HEK293 (cell line): ENCODE measurements around the gene POLR3A.
A peak's percentile ranks its signal among the peaks of the same experiment; 100 is the strongest.

ENCODE experiments used
- AEBP2 ChIP-seq: fragments of 450-650 bp; formaldehyde crosslinking; IDR thresholded peaks from 2 replicates; pipeline ENCODE4 v1.5.1; 2016; ENCODE audit warnings: missing biosample characterization, missing genetic modification characterization, borderline replicate concordance
- ATF2 ChIP-seq: fragments of 450-650 bp; formaldehyde crosslinking; IDR thresholded peaks from 2 replicates; pipeline ENCODE4 v1.5.1; 2016; ENCODE audit warnings: missing biosample characterization, missing genetic modification characterization, low read depth
- GLI2 ChIP-seq: fragments of 450-650 bp; formaldehyde crosslinking; IDR thresholded peaks from 2 replicates; pipeline ENCODE4; 2017; ENCODE audit warnings: missing biosample characterization, missing genetic modification characterization, low read depth, borderline replicate concordance
- KLF7 ChIP-seq: fragments of 450-650 bp; formaldehyde crosslinking; IDR thresholded peaks from 2 replicates; pipeline ENCODE4 v1.5.1; 2016; ENCODE audit warnings: missing biosample characterization, missing genetic modification characterization, borderline replicate concordance
- SCRT2 ChIP-seq: fragments of 450-650 bp; formaldehyde crosslinking; IDR thresholded peaks from 2 replicates; pipeline ENCODE4 v1.5.1; 2016; ENCODE audit warnings: missing biosample characterization, missing genetic modification characterization
- YY2 ChIP-seq: fragments of 450-650 bp; formaldehyde crosslinking; IDR thresholded peaks from 2 replicates; pipeline ENCODE4 v1.5.1; 2016; ENCODE audit warnings: missing biosample characterization, missing genetic modification characterization
- ZBTB10 ChIP-seq: fragments of 450-650 bp; formaldehyde crosslinking; IDR thresholded peaks from 2 replicates; pipeline ENCODE4 v1.5.1; 2016; ENCODE audit warnings: missing biosample characterization, missing genetic modification characterization
- ZBTB44 ChIP-seq: fragments of 450-650 bp; IDR thresholded peaks from 2 replicates; pipeline ENCODE4 v1.5.1; 2018; ENCODE audit warnings: missing biosample characterization, mild to moderate bottlenecking, missing genetic modification characterization
- ZBTB7A ChIP-seq: fragments of 450-650 bp; formaldehyde crosslinking; IDR thresholded peaks from 2 replicates; pipeline ENCODE4 v1.5.1; 2016; ENCODE audit warnings: low read depth, missing biosample characterization, missing genetic modification characterization
- ZFHX2 ChIP-seq: fragments of 450-650 bp; formaldehyde crosslinking; conservative IDR thresholded peaks from 2 replicates; pipeline ENCODE4 v1.5.1; 2016; ENCODE audit warnings: missing biosample characterization, missing genetic modification characterization
- ZFP41 ChIP-seq: fragments of 450-650 bp; formaldehyde crosslinking; IDR thresholded peaks from 2 replicates; pipeline ENCODE4 v1.5.1; 2016; ENCODE audit warnings: missing biosample characterization, missing genetic modification characterization, borderline replicate concordance
- ZNF174 ChIP-seq: fragments of 450-650 bp; formaldehyde crosslinking; IDR thresholded peaks from 2 replicates; pipeline ENCODE4 v1.5.0; 2017; ENCODE audit warnings: missing biosample characterization, mild to moderate bottlenecking, missing genetic modification characterization
- ZNF2 ChIP-seq: fragments of 450-650 bp; formaldehyde crosslinking; IDR thresholded peaks from 2 replicates; pipeline ENCODE4 v1.5.1; 2016; ENCODE audit warnings: missing biosample characterization, missing genetic modification characterization
- ZNF202 ChIP-seq: fragments of 450-650 bp; formaldehyde crosslinking; IDR thresholded peaks from 2 replicates; pipeline ENCODE4 v1.5.1; 2016; ENCODE audit warnings: missing biosample characterization, missing genetic modification characterization, borderline replicate concordance
- ZNF280C ChIP-seq: fragments of 450-650 bp; formaldehyde crosslinking; IDR thresholded peaks from 2 replicates; pipeline ENCODE4 v1.5.1; 2016; ENCODE audit warnings: missing biosample characterization, missing genetic modification characterization
- ZNF341 ChIP-seq: fragments of 450-650 bp; formaldehyde crosslinking; IDR thresholded peaks from 2 replicates; pipeline ENCODE4; 2016; ENCODE audit warnings: low read depth, missing biosample characterization, missing genetic modification characterization
- ZNF354C ChIP-seq: fragments of 450-650 bp; formaldehyde crosslinking; IDR thresholded peaks from 2 replicates; pipeline ENCODE4 v1.5.1; 2016; ENCODE audit warnings: missing biosample characterization, missing genetic modification characterization, low read depth, borderline replicate concordance
- ZNF510 ChIP-seq: fragments of 450-650 bp; formaldehyde crosslinking; IDR thresholded peaks from 2 replicates; pipeline ENCODE4 v1.5.1; 2018; ENCODE audit warnings: mild to moderate bottlenecking, missing genetic modification characterization, missing biosample characterization; ENCODE audit not compliant: insufficient replicate concordance
- ZNF521 ChIP-seq: fragments of 450-650 bp; formaldehyde crosslinking; IDR thresholded peaks from 2 replicates; pipeline ENCODE4 v1.5.1; 2017; ENCODE audit warnings: missing biosample characterization, mild to moderate bottlenecking, missing genetic modification characterization
- ZNF585B ChIP-seq: fragments of 450-650 bp; formaldehyde crosslinking; IDR thresholded peaks from 2 replicates; pipeline ENCODE4 v1.5.1; 2016; ENCODE audit warnings: missing biosample characterization, missing genetic modification characterization
- ZNF623 ChIP-seq: fragments of 450-650 bp; formaldehyde crosslinking; IDR thresholded peaks from 2 replicates; pipeline ENCODE4 v1.5.1; 2016; ENCODE audit warnings: missing biosample characterization, missing genetic modification characterization
- ZNF626 ChIP-seq: fragments of 450-650 bp; sonication (Bioruptor Pico); formaldehyde crosslinking; IDR thresholded peaks from 2 replicates; pipeline ENCODE4 v1.5.1; 2018; ENCODE audit warnings: missing biosample characterization, missing genetic modification characterization, inconsistent platforms
- ZNF692 ChIP-seq: fragments of 450-650 bp; formaldehyde crosslinking; IDR thresholded peaks from 2 replicates; pipeline ENCODE4 v1.5.1; 2016; ENCODE audit warnings: missing biosample characterization, missing genetic modification characterization
- ZNF777 ChIP-seq: fragments of 450-650 bp; formaldehyde crosslinking; IDR thresholded peaks from 2 replicates; pipeline ENCODE4 v1.5.1; 2017; ENCODE audit warnings: missing biosample characterization, missing genetic modification characterization, borderline replicate concordance
- ZNF785 ChIP-seq: fragments of 450-650 bp; formaldehyde crosslinking; IDR thresholded peaks from 2 replicates; pipeline ENCODE4 v1.5.1; 2016; ENCODE audit warnings: missing biosample characterization, missing genetic modification characterization
- ZNF792 ChIP-seq: fragments of 450-650 bp; formaldehyde crosslinking; IDR thresholded peaks from 2 replicates; pipeline ENCODE4 v1.5.1; 2016; ENCODE audit warnings: missing biosample characterization, missing genetic modification characterization
- ZNF843 ChIP-seq: fragments of 450-650 bp; formaldehyde crosslinking; IDR thresholded peaks from 2 replicates; pipeline ENCODE4 v1.5.1; 2016; ENCODE audit warnings: missing biosample characterization, missing genetic modification characterization

Gene POLR3A

GRCh38 chr10:78029269-78030226 lies at the start of gene POLR3A (continued):
- TF ChIP-seq ZNF202 (tag by site-specific recombination) (no peak), ZNF692 (tag by site-specific recombination) (peak; percentile 66), ZNF843 (tag by site-specific recombination) (no peak; the same call in 1 of the 2 replicates), KLF7 (tag by site-specific recombination) (no peak; the same call in 1 of the 2 replicates), ZNF174 (tag by site-specific recombination) (no peak), ZNF777 (no peak), ZNF623 (tag by site-specific recombination) (no peak), ZNF510 (tag by site-specific recombination) (no peak), ZNF280C (tag by site-specific recombination) (no peak), ZNF2 (tag by site-specific recombination) (peak; percentile 64), GLI2 (no peak), ZBTB44 (tag by site-specific recombination) (no peak), ZBTB7A (tag by site-specific recombination) (0 out of 2 replicates have a peak, but pooled peaks have one; percentile 22), ZNF792 (tag by site-specific recombination) (no peak), YY2 (tag by site-specific recombination) (no peak; the same call in 1 of the 2 replicates), ZBTB10 (tag by site-specific recombination) (no peak; the same call in 1 of the 2 replicates), ZNF354C (tag by site-specific recombination) (no peak), ZNF785 (tag by site-specific recombination) (no peak), ATF2 (tag by site-specific recombination) (no peak), SCRT2 (tag by site-specific recombination) (no peak), ZNF626 (tag by site-specific recombination) (no peak; the same call in 1 of the 2 replicates), AEBP2 (no peak), ZNF521 (tag by site-specific recombination) (no peak), ZNF341 (tag by site-specific recombination) (no peak; the same call in 1 of the 2 replicates), ZNF585B (no peak), ZFHX2 (peak; percentile 57), ZFP41 (tag by site-specific recombination) (no peak)
